ENCODE data around the gene PSKH1. TPM values are rescaled to one million over a fixed set of nuclear protein-coding genes. Genes with fewer than 3 reads are reported as not detected.

The PSKH1 gene
- total and polyA plus RNA-seq, 2 experiments from 2014 or later, result 29.2 to 44.6 TPM

DNA sequence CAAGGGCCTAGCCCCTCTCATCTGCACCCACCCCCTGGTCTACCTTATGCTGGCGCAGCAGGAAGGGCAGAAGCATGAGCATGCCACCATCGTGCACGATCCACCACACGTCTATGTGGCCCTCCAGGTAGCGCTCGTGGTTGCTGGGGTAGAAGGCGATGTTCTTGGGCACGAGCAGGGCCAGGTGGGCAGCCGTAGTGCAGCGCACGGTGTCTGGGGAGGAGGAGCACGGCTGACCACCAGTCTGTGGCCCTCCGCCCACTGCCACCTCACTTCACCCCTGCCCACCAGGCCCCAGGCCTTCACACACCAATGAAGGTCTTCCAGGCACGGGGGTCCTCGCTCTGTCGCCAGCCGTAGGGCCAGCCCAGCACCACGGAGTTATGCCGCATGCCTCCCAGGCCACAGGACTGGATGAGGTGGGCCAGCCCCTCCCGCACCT lies 53.1 kb downstream of the PSKH1 start:
- no peak overlapping the region for H3K27ac ChIP-seq
- no peak for DNase-seq (ENCODE audit: low spot score)
- H3K4me1 ChIP-seq (ENCODE audit: insufficient read depth), result no peaks in the 10 kb centered on the region
- H3K79me2 ChIP-seq, result no peaks in the 10 kb centered on the region
- no peak overlapping the region for H3K4me2 ChIP-seq
- H4K20me1 ChIP-seq (ENCODE audit: insufficient read depth, poor library complexity, severe bottlenecking), result no peaks in the 10 kb centered on the region
- no peak overlapping the region for H3K4me3 ChIP-seq
- WGBS (ENCODE audit: low lambda C conversion rate, missing lambda C conversion rate), result 96% methylated on average over 20 of the region's 20 CpGs
- no peaks in the 10 kb centered on the region for H3K9me3 ChIP-seq (ENCODE audit: low read depth)
- H2AFZ ChIP-seq, result no peak overlapping the region
- H3K36me3 ChIP-seq (replicated peaks; ENCODE audit: insufficient read depth, low read depth), result no peaks in the 10 kb centered on the region
- H3K27me3 ChIP-seq, result no peaks in the 10 kb centered on the region
- H3K9me2 ChIP-seq (replicated peaks; ENCODE audit: insufficient read depth), result no peaks in the 10 kb centered on the region
- TF ChIP-seq EZH2 (IDR thresholded peaks at IDR 0.05; ENCODE audit: borderline replicate concordance) (no peak), EZH2phosphoT487 (IDR thresholded peaks at IDR 0.05; ENCODE audit: low read depth, severe bottlenecking, unreplicated experiment) (no peak)
- TF ChIP-seq, protein P1, sequence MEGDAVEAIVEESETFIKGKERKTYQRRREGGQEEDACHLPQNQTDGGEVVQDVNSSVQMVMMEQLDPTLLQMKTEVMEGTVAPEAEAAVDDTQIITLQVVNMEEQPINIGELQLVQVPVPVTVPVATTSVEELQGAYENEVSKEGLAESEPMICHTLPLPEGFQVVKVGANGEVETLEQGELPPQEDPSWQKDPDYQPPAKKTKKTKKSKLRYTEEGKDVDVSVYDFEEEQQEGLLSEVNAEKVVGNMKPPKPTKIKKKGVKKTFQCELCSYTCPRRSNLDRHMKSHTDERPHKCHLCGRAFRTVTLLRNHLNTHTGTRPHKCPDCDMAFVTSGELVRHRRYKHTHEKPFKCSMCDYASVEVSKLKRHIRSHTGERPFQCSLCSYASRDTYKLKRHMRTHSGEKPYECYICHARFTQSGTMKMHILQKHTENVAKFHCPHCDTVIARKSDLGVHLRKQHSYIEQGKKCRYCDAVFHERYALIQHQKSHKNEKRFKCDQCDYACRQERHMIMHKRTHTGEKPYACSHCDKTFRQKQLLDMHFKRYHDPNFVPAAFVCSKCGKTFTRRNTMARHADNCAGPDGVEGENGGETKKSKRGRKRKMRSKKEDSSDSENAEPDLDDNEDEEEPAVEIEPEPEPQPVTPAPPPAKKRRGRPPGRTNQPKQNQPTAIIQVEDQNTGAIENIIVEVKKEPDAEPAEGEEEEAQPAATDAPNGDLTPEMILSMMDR (IDR thresholded peaks at IDR 0.05; ENCODE audit: poor library complexity), result no peak

DNA sequence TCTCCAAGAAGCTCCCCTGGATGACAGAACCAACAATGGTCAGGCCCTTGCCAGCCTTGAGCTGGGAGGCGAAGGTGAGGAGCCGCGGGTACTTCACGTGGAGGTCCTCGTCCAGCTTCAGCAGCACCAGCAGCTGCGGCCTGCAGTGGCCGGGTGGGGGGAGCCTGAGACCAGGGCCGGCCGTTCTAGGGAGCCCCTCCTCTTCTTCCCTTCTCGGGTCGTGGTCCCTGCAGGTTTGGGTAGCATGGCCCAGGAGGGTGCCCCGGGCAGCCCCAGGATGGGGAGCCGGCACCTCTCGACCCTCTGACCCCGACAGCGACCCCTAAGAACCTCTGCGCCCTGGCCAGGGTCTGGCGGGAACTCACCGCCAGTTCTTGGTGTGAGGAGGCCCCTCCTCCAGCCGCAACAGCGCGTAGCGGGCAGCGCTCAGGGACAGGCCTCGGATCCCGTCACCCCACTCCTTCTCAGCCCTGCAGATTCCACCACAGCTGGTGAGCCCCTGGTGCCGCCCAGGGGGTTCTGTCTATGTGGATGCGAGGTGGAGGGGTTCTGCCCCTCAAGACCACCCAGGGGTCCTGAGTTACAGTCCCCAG lies 54.0 kb downstream of the PSKH1 start:
- no peaks in the 10 kb centered on the region for H3K36me3 ChIP-seq (replicated peaks; ENCODE audit: insufficient read depth, low read depth)
- H4K20me1 ChIP-seq (ENCODE audit: insufficient read depth, poor library complexity, severe bottlenecking), result no peaks in the 10 kb centered on the region
- H3K9me3 ChIP-seq (ENCODE audit: low read depth), result no peaks in the 10 kb centered on the region
- no peak overlapping the region for H3K4me2 ChIP-seq
- no peak for DNase-seq (ENCODE audit: low spot score)
- H3K27me3 ChIP-seq, result no peaks in the 10 kb centered on the region
- no peak overlapping the region for H3K4me3 ChIP-seq
- no peaks in the 10 kb centered on the region for H3K9me2 ChIP-seq (replicated peaks; ENCODE audit: insufficient read depth)
- no peaks in the 10 kb centered on the region for H3K79me2 ChIP-seq
- no peak for TF ChIP-seq EZH2phosphoT487 (IDR thresholded peaks at IDR 0.05; ENCODE audit: low read depth, severe bottlenecking, unreplicated experiment)
- TF ChIP-seq EZH2 (IDR thresholded peaks at IDR 0.05; ENCODE audit: borderline replicate concordance), result no peak
- TF ChIP-seq, protein P1 (IDR thresholded peaks at IDR 0.05; ENCODE audit: poor library complexity), result no peak
- H3K4me1 ChIP-seq (ENCODE audit: insufficient read depth), result no peaks in the 10 kb centered on the region
- H3K27ac ChIP-seq, result no peak overlapping the region
- WGBS (ENCODE audit: low lambda C conversion rate, missing lambda C conversion rate), result 97% methylated on average over 28 of the region's 28 CpGs
- no peak overlapping the region for H2AFZ ChIP-seq

DNA sequence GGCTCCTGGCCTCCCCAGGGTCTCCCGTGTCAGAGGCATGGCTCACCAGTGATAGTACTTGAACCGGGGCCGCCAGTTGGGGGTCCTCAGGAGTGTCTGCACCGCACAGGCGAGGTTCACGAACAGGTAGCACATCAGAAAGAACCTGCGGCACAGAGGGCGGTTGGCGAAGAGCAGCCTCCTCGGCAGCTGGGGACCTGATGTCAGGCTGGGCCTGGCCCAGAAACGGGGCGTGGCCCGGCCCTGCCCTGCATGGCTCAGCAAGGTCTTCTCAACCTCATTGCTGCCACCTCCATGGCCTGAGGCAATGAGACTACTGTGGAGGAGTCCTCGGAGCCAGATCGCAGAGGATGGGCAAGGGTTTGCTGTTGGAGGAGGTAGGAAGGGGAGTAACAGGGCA lies 55.0 kb downstream of the PSKH1 start:
- Histone ChIP-seq H3K9me2 (replicated peaks; ENCODE audit: insufficient read depth) (no peaks in the 10 kb centered on the region), H3K27me3 (no peaks in the 10 kb centered on the region), H3K79me2 (no peaks in the 10 kb centered on the region), H2AFZ (no peak overlapping the region), H3K27ac (no peak overlapping the region), H3K4me1 (ENCODE audit: insufficient read depth) (no peaks in the 10 kb centered on the region), H3K4me2 (no peak overlapping the region), H3K4me3 (no peak overlapping the region), H3K36me3 (replicated peaks; ENCODE audit: insufficient read depth, low read depth) (no peaks in the 10 kb centered on the region), H3K9me3 (ENCODE audit: low read depth) (no peaks in the 10 kb centered on the region), H4K20me1 (ENCODE audit: insufficient read depth, poor library complexity, severe bottlenecking) (no peaks in the 10 kb centered on the region)
- WGBS (ENCODE audit: low lambda C conversion rate, missing lambda C conversion rate), result 98% methylated on average over 15 of the region's 15 CpGs
- TF ChIP-seq, protein P1 (IDR thresholded peaks at IDR 0.05; ENCODE audit: poor library complexity), result no peak
- TF ChIP-seq EZH2 (IDR thresholded peaks at IDR 0.05; ENCODE audit: borderline replicate concordance) (no peak), EZH2phosphoT487 (IDR thresholded peaks at IDR 0.05; ENCODE audit: low read depth, severe bottlenecking, unreplicated experiment) (no peak)
- no peak for DNase-seq (ENCODE audit: low spot score)
